GM12874 (cell line): ENCODE results near the gene TAPBPL.
A peak's percentile ranks its signal among the peaks of the same experiment; 100 is the strongest.

Experiments
- TF ChIP-seq, protein P1 (sequence below): IDR thresholded peaks from 2 replicates; pipeline ENCODE4 v1.5.1; 2011; ENCODE audit warnings: low read depth, mild to moderate bottlenecking, control low read depth, low read length, moderate library complexity; ENCODE audit not compliant: insufficient read depth

TAPBPL gene

GRCh38 chr12:6423267-6424007, 28.4 kb upstream of the TAPBPL start:
- TF ChIP-seq, protein P1, sequence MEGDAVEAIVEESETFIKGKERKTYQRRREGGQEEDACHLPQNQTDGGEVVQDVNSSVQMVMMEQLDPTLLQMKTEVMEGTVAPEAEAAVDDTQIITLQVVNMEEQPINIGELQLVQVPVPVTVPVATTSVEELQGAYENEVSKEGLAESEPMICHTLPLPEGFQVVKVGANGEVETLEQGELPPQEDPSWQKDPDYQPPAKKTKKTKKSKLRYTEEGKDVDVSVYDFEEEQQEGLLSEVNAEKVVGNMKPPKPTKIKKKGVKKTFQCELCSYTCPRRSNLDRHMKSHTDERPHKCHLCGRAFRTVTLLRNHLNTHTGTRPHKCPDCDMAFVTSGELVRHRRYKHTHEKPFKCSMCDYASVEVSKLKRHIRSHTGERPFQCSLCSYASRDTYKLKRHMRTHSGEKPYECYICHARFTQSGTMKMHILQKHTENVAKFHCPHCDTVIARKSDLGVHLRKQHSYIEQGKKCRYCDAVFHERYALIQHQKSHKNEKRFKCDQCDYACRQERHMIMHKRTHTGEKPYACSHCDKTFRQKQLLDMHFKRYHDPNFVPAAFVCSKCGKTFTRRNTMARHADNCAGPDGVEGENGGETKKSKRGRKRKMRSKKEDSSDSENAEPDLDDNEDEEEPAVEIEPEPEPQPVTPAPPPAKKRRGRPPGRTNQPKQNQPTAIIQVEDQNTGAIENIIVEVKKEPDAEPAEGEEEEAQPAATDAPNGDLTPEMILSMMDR: peak; percentile 76

- TF ChIP-seq, protein P1: no peak
Measured at GRCh38 chr12:6424008-6424347, 27.9 kb upstream of the TAPBPL start.

- TF ChIP-seq, protein P1: no peak
Measured at GRCh38 chr12:6424866-6425265, 27.0 kb upstream of the TAPBPL start.

DNA sequence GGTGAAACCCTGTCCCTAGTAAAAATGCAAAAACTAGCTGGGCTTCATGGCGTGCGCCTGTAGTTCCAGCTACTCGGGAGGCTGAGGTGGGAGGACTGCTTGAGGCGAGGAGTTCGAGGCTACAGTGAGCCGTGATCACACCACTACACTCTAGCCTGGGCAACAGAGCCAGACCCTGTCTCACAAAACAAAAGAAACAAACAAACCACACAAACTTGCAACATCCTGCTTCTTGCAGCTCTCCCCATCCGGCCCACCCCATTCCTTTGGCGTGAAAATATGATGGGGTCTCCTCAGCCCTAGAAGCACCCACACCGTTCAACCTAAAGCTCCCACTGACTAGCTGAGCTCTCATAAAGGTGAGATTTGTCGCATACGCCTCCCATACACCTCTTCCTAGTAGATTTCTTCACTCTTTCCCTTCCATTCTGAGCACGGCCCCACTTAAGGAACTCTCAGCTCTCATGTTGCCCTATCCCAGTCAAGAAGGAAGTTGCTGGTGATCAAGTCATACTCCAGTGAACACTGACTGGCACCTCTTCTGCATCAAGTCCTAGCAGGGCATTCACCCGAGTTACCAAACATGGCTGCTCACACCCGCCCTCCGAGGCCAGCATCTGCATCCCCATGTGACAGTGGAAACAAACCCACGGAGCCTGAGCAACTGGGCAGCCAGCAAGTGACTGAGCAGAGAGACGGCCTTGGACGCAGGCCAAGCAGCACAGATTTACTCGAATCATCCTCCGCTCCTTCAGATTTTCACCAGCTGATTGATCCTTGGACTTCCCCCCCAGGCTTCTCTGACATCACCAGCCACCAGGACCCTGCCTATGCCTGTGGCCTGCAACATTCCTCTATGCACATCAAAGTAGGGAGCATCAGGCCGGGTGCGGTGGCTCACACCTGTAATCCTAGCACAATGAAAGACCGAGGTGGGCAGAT, 26.0 kb upstream of the TAPBPL start:
- TF ChIP-seq, protein P1: no peak

- TF ChIP-seq, protein P1: no peak
Measured at GRCh38 chr12:6426882-6427671, 24.8 kb upstream of the TAPBPL start.

DNA sequence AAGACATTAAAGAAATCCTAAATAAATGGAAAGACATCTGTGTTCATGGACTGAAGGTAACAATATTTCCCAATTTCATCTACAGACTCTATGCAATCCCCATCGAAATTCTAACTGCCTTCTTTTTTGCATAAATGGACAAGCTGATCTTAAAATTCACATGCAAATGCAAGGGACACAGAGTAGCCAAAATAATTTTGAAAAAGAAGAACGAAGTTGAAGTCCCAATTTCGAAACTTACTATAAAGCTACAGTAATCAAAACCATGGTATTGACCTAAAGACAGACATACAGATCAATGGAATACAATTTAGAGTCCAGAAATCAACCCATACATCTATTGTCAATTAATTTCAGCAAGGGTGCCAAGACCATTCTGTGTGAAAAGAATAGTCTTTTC, 23.5 kb upstream of the TAPBPL start:
- TF ChIP-seq, protein P1: no peak
